C4-2B (cell line): ENCODE data around the gene CALR3.

Source experiments
- CTCF ChIP-seq: fragments of 450-650 bp; conservative IDR thresholded peaks from 2 replicates; pipeline ENCODE4 v1.5.1; 2017; ENCODE audit warnings: mild to moderate bottlenecking
- ZFX ChIP-seq: fragments of 450-650 bp; IDR thresholded peaks from 2 replicates; pipeline ENCODE4 v1.6.1; 2017

DNA sequence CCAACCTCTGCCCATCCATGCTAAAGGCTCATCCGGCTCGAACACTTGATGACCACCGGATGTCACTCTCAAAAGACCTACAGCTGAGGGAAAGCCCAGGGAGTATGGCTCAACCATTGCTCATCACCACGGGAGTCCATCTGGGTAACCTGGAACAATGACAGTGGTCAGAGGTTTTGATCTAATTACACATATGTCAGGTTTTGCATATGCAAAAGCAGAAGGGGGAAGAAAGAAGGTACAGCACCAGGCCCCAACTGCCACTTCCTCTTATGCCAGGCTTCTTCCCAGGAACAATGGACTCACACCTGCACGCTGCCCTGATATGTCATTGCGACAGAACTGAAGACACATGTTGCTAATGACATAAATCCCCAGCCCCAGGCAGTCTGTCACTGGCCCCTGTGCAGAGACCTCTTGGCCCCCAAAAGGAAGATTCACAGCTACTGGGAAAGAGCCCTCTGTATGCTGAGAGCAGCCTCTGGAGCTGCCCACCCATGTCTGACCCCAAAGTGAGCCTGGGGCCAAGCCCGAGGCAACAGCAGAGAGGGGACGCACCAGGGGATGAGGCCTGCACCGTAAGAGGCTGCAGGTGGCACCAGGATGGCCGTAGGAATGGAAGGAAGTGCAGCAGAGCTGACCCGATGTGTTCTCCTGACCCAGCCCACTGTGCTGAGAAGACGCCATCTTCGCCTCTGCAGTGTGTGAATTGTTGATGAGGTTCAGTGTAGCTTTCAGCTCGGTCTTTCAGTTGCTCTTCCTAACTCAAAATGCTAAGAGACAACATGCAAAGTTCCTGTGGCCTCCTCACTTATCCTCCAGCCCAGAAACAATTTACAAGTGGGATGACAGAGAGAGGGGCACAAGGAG, 50.5 kb downstream of the CALR3 start:
- TF ChIP-seq CTCF (no peak), ZFX (no peak)
